ENCODE data around the gene C8G. TPM values are rescaled to one million over a fixed set of nuclear protein-coding genes. Genes with fewer than 3 reads are reported as not detected.

C8G gene
- total and polyA plus RNA-seq, 2 experiments from 2014 or later = 4.4 to 10.8 TPM

DNA sequence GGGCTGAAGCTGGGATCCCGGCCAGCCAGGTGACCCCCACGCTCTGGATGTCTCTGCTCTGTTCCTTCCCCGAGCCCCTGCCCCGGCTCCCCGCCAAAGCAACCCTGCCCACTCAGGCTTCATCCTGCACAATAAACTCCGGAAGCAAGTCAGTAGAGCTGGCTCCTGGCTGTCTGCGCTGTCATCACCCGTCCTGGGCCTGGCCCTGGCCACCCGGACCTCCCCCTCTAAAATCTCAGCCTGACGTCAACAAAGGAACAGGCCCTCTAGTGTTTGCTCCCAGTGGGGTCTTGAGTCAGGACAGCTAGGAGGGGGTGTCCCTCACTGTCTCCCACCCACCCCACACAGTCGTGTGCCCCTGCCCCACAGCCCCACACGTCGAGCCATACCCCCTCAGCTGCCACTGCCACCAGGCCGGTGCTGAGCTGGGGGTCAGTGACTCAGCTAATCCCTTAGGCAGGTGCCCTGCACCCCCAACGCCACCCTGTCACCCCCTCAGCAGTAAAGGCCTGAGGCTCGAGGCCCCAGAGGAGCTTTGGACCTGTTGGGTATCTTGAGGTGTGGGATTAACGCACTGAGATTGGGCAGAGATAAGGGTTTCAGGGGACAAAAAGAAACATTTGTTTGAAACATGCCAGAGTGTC, 36.7 kb downstream of the C8G start:
- Histone ChIP-seq H3K4me1 (ENCODE audit: low read depth) (peaks cover 22% of the 10 kb centered on the region), H3K36me3 (no peaks in the 10 kb centered on the region), H3K27me3 (peaks cover 39% of the 10 kb centered on the region), H3K4me3 (no peak overlapping the region), H3K9me3 (ENCODE audit: low read depth) (no peaks in the 10 kb centered on the region), H3K27ac (peak overlapping the region; percentile 45)
- DNase-seq (ENCODE audit: low read depth in 1 of 2, low spot score in 1 of 2) = peak; percentile 32 to 36
- TF ChIP-seq, protein P1, sequence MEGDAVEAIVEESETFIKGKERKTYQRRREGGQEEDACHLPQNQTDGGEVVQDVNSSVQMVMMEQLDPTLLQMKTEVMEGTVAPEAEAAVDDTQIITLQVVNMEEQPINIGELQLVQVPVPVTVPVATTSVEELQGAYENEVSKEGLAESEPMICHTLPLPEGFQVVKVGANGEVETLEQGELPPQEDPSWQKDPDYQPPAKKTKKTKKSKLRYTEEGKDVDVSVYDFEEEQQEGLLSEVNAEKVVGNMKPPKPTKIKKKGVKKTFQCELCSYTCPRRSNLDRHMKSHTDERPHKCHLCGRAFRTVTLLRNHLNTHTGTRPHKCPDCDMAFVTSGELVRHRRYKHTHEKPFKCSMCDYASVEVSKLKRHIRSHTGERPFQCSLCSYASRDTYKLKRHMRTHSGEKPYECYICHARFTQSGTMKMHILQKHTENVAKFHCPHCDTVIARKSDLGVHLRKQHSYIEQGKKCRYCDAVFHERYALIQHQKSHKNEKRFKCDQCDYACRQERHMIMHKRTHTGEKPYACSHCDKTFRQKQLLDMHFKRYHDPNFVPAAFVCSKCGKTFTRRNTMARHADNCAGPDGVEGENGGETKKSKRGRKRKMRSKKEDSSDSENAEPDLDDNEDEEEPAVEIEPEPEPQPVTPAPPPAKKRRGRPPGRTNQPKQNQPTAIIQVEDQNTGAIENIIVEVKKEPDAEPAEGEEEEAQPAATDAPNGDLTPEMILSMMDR (IDR thresholded peaks at IDR 0.05; ENCODE audit: low read depth, low read length) = no peak

DNA sequence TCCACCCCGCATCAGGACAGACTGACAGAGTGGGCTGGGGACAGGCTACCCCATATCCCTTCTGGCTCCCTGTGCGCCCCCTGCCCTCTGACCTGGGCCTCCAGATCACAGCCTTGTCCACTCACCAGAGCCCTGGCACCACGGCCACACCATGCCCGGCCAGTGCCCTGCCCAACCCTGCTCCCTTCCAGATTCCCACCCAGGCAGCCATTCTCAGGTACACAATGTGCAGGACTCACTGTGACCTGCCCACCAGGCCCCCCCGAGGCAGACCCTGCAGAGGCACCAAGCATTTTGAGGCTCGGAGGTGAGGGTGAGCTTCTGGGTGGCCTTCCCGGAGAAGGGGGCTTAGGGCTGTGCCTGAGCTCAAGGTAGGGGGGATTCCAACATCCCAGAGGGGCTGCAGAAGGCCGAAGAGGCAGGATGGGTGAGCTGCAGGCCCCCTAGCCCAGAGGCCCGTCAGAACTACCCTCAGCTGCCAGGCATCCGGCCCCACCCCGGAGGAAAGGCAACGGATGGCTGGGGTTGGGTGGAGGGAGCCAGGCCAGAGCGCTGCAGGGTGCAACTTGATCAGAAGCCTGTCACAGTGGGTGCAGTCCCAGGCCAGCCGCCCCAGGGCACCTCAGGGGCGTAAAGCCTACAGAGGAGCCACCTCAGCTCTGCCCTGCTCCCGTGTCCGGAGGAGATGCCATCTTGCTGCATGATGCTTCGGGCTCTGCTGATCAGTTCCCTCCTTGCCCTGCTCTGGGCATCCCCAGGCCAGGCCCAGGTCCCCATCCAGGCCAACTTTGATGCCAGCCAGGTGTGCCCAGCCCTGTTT, 37.4 kb downstream of the C8G start, which contains the start of gene LCNL1:
Gene LCNL1, plus strand, starts transcription at position 762 of the 820 bp plus-strand sequence. CDS start 594 bp downstream, outside the sequence.
- TF ChIP-seq, protein P1 (IDR thresholded peaks at IDR 0.05; ENCODE audit: low read depth, low read length) = no peak
- Histone ChIP-seq H3K4me3 (no peak within 1 kb of the TSS), H3K27ac (peak within 1 kb of the TSS; percentile 45), H3K9me3 (ENCODE audit: low read depth) (no peaks in the 10 kb centered on the region), H3K27me3 (peaks cover 38% of the 10 kb centered on the region), H3K36me3 (no peaks in the 10 kb centered on the region), H3K4me1 (ENCODE audit: low read depth) (peaks cover 22% of the 10 kb centered on the region)
- DNase-seq (ENCODE audit: low read depth in 1 of 2, low spot score in 1 of 2) = no peak

DNA sequence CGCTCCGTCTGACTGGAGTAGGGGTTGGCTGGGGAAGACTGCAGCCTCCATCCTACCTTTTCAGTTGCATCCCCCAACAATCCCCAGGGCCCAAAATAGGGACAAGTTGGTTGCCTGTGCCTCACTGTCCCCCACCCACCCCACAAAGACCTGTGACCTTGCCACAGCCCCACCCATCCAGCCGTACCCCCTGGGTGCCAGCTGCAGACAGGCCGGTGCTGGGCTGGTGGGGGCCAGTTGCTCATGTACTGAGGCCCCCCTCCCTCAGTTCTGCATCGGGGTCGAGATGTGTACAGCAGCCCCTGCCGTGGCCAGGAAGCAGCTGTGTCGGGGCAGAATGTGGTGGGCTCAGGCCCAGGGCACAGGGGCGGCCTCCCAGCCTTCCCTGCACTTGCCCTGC, 38.1 kb downstream of the C8G start:
- Histone ChIP-seq H3K27me3 (peaks cover 37% of the 10 kb centered on the region), H3K4me3 (no peak overlapping the region), H3K36me3 (no peaks in the 10 kb centered on the region), H3K4me1 (ENCODE audit: low read depth) (peaks cover 22% of the 10 kb centered on the region), H3K9me3 (ENCODE audit: low read depth) (no peaks in the 10 kb centered on the region), H3K27ac (no peak overlapping the region)
- TF ChIP-seq, protein P1 (IDR thresholded peaks at IDR 0.05; ENCODE audit: low read depth, low read length) = no peak
- DNase-seq (ENCODE audit: low read depth in 1 of 2, low spot score in 1 of 2) = no peak

DNA sequence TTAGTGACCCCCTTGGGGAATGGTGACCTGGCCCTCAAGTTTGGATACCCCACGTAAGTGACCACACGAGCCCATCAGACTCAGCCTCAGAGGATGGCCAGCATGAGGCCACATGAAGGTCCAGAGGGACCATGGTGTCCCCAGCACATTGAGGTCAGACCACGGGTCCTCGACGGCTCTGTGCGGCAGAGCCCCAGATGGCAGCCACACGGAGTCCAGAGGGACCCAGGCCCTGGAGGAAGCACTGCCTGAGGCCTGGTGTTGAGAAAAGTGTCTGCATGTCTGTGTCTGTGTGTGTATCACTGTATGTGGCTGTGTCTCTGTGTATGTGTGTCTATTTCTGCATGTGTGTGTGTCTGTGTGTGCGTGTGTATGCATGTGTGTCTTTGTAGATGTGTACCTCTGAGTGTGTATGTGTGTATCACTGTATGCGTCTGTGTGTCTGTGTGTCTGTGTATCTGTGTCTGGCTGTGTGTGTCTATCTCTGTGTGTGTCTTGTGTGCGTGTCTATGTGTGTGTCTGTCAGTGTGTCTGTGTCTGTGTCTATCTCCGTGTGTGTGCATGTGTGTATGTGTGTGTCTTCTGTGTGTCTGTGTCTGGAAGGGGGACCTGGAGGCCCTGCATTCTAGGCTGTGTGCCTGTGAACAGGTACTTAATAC, 38.7 kb downstream of the C8G start:
- Histone ChIP-seq H3K4me1 (ENCODE audit: low read depth) (peaks cover 22% of the 10 kb centered on the region), H3K9me3 (ENCODE audit: low read depth) (no peaks in the 10 kb centered on the region), H3K27ac (no peak overlapping the region), H3K27me3 (peaks cover 37% of the 10 kb centered on the region), H3K36me3 (no peaks in the 10 kb centered on the region), H3K4me3 (no peak overlapping the region)
- TF ChIP-seq, protein P1 (IDR thresholded peaks at IDR 0.05; ENCODE audit: low read depth, low read length) = no peak
- DNase-seq (ENCODE audit: low read depth in 1 of 2, low spot score in 1 of 2) = peak in 1 of 2 donors; percentile 26

DNA sequence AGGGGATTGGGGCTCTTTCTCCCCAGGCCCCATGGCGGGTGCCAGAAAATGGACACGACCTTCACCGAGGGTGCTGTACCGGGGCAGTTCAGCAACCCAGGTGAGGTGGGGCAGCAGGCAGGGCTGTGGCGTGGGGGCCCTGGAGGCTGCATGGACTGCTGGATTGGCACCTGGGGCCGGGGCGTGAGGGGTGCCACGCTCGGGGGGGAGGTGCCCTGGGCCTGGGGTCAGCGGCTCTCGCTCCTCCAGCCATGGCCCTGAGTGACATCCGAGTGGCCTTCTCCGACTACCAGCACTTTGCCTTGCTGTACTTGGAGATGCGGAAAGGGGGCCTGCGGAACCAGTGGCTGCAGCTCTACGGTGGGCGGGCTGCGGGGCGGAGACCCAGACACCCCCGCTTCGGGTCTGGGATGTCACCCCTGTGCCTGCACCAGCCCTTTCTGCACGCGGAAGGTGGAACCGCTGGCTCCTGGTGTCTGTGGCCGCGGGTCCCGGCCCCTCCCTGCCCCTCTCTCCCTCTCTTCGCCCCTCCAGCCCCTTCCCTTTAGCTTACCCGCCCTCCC, 39.5 kb downstream of the C8G start:
- no peaks in the 10 kb centered on the region for H3K9me3 ChIP-seq (ENCODE audit: low read depth)
- TF ChIP-seq, protein P1 (IDR thresholded peaks at IDR 0.05; ENCODE audit: low read depth, low read length) = no peak
- H3K36me3 ChIP-seq = no peaks in the 10 kb centered on the region
- no peak for DNase-seq (ENCODE audit: low read depth in 1 of 2, low spot score in 1 of 2)
- no peak overlapping the region for H3K4me3 ChIP-seq
- no peak overlapping the region for H3K27ac ChIP-seq
- H3K4me1 ChIP-seq (ENCODE audit: low read depth) = peaks cover 22% of the 10 kb centered on the region
- H3K27me3 ChIP-seq = peaks cover 37% of the 10 kb centered on the region
